Measurements from ENCODE around the gene ALAS1. TPM values are rescaled to one million over a fixed set of nuclear protein-coding genes. Genes with fewer than 3 reads are reported as not detected.

ALAS1 gene
- total and polyA plus RNA-seq, 2 of the 13 experiments (the other 11 are each of a cell fraction or from before 2014, with no cell fraction given), result 36.0 to 43.2 TPM

DNA sequence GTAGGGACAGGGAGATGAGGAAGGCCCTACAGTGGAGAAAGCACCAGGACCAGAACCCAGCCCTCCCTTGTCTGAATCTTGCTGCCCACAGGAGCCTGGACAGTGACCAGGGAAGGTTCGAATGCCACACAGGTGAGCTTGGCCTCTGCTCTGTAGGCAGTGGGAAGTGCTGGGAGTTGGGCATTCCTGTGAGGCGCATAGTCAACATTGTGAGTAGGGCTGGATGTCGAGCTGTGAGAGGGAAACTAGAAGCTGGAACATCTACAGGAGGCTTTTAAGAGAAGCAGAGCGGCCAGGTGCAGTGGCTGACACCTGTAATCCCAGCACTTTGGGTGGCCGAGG, 20.3 kb upstream of the ALAS1 start (continued):
- TF ChIP-seq, protein P1, sequence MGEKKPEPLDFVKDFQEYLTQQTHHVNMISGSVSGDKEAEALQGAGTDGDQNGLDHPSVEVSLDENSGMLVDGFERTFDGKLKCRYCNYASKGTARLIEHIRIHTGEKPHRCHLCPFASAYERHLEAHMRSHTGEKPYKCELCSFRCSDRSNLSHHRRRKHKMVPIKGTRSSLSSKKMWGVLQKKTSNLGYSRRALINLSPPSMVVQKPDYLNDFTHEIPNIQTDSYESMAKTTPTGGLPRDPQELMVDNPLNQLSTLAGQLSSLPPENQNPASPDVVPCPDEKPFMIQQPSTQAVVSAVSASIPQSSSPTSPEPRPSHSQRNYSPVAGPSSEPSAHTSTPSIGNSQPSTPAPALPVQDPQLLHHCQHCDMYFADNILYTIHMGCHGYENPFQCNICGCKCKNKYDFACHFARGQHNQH (CRISPR knock-in tag; IDR thresholded peaks at IDR 0.05), result 0 out of 2 replicates have a peak, but pooled peaks have one; percentile 41
- TF ChIP-seq, protein P2, sequence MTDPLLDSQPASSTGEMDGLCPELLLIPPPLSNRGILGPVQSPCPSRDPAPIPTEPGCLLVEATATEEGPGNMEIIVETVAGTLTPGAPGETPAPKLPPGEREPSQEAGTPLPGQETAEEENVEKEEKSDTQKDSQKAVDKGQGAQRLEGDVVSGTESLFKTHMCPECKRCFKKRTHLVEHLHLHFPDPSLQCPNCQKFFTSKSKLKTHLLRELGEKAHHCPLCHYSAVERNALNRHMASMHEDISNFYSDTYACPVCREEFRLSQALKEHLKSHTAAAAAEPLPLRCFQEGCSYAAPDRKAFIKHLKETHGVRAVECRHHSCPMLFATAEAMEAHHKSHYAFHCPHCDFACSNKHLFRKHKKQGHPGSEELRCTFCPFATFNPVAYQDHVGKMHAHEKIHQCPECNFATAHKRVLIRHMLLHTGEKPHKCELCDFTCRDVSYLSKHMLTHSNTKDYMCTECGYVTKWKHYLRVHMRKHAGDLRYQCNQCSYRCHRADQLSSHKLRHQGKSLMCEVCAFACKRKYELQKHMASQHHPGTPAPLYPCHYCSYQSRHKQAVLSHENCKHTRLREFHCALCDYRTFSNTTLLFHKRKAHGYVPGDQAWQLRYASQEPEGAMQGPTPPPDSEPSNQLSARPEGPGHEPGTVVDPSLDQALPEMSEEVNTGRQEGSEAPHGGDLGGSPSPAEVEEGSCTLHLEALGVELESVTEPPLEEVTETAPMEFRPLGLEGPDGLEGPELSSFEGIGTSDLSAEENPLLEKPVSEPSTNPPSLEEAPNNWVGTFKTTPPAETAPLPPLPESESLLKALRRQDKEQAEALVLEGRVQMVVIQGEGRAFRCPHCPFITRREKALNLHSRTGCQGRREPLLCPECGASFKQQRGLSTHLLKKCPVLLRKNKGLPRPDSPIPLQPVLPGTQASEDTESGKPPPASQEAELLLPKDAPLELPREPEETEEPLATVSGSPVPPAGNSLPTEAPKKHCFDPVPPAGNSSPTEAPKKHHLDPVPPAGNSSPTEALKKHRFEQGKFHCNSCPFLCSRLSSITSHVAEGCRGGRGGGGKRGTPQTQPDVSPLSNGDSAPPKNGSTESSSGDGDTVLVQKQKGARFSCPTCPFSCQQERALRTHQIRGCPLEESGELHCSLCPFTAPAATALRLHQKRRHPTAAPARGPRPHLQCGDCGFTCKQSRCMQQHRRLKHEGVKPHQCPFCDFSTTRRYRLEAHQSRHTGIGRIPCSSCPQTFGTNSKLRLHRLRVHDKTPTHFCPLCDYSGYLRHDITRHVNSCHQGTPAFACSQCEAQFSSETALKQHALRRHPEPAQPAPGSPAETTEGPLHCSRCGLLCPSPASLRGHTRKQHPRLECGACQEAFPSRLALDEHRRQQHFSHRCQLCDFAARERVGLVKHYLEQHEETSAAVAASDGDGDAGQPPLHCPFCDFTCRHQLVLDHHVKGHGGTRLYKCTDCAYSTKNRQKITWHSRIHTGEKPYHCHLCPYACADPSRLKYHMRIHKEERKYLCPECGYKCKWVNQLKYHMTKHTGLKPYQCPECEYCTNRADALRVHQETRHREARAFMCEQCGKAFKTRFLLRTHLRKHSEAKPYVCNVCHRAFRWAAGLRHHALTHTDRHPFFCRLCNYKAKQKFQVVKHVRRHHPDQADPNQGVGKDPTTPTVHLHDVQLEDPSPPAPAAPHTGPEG (CRISPR knock-in tag; IDR thresholded peaks at IDR 0.05), result no peak
- TF ChIP-seq IRF1 (CRISPR knock-in tag; IDR thresholded peaks at IDR 0.05; ENCODE audit: low read depth) (no peak), ZMYM4 (CRISPR knock-in tag; IDR thresholded peaks at IDR 0.05) (0 out of 2 replicates have a peak, but pooled peaks have one; percentile 20), ZNF644 (CRISPR knock-in tag; IDR thresholded peaks at IDR 0.05; ENCODE audit: low read depth) (no peak), MEIS2 (CRISPR knock-in tag; IDR thresholded peaks at IDR 0.05) (no peak)
- TF ChIP-seq, protein P3, sequence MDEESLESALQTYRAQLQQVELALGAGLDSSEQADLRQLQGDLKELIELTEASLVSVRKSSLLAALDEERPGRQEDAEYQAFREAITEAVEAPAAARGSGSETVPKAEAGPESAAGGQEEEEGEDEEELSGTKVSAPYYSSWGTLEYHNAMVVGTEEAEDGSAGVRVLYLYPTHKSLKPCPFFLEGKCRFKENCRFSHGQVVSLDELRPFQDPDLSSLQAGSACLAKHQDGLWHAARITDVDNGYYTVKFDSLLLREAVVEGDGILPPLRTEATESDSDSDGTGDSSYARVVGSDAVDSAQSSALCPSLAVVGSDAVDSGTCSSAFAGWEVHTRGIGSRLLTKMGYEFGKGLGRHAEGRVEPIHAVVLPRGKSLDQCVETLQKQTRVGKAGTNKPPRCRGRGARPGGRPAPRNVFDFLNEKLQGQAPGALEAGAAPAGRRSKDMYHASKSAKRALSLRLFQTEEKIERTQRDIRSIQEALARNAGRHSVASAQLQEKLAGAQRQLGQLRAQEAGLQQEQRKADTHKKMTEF (CRISPR knock-in tag; IDR thresholded peaks at IDR 0.05), result no peak; the same call in 1 of the 2 replicates
- TF ChIP-seq, protein P4, sequence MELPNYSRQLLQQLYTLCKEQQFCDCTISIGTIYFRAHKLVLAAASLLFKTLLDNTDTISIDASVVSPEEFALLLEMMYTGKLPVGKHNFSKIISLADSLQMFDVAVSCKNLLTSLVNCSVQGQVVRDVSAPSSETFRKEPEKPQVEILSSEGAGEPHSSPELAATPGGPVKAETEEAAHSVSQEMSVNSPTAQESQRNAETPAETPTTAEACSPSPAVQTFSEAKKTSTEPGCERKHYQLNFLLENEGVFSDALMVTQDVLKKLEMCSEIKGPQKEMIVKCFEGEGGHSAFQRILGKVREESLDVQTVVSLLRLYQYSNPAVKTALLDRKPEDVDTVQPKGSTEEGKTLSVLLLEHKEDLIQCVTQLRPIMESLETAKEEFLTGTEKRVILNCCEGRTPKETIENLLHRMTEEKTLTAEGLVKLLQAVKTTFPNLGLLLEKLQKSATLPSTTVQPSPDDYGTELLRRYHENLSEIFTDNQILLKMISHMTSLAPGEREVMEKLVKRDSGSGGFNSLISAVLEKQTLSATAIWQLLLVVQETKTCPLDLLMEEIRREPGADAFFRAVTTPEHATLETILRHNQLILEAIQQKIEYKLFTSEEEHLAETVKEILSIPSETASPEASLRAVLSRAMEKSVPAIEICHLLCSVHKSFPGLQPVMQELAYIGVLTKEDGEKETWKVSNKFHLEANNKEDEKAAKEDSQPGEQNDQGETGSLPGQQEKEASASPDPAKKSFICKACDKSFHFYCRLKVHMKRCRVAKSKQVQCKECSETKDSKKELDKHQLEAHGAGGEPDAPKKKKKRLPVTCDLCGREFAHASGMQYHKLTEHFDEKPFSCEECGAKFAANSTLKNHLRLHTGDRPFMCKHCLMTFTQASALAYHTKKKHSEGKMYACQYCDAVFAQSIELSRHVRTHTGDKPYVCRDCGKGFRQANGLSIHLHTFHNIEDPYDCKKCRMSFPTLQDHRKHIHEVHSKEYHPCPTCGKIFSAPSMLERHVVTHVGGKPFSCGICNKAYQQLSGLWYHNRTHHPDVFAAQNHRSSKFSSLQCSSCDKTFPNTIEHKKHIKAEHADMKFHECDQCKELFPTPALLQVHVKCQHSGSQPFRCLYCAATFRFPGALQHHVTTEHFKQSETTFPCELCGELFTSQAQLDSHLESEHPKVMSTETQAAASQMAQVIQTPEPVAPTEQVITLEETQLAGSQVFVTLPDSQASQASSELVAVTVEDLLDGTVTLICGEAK (IDR thresholded peaks at IDR 0.05), result no peak
- TF ChIP-seq, protein P4 (CRISPR knock-in tag; IDR thresholded peaks at IDR 0.05), result 0 out of 2 replicates have a peak, but pooled peaks have one; percentile 14

Data from HepG2 (cell line).